Hematopoietic multipotent progenitor cell treated with erythropoietin and hydrocortisone succinate and interleukin-3 and kit ligand, for 15 days (in vitro differentiated cells): ENCODE measurements around the gene JADE1.

Experiments used
- DNase-seq: peaks from one replicate; pipeline ENCODE4 v3.0.0-alpha.2; 2015; ENCODE audit warnings: low spot score

JADE1 gene

DNA sequence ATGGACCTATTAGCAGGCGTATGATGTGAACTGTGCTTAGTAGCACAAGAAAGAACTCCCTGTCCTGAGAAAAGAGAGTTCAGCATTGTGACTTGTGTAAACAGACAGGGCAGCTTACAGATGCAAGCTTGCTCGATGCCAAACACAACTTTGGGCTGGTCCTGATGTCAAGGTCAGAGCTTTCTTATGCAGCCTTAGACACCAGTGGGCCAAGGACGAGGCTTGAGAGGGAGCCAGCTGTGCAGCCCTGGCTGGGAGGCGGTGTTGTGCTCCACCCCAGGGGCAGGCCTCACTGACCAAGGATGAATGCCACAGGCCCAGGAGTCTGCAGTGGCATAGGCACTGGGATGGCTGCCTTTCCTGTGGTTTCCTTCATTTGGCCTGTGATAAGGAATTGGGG is 35.4 kb downstream of the JADE1 start:
- no peak for DNase-seq

DNA sequence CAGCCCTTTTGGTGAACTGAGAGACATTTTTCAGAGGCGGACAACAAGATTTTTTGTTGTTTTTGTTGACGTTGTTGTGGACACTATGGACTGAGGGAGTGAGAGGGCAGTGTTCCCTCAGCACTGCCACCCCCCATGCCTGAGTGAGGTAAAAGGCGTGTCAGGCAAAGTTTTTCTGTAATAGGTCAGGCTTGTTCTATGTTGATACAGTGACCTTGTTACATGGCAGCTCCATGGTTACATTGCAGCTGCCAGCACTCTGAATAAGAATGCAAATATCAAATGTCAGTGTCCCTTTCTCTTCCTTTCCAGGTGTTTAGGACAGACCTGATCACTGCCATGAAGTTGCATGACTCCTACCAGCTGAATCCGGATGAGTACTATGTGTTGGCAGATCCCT is 36.6 kb downstream of the JADE1 start:
- DNase-seq: no peak

DNA sequence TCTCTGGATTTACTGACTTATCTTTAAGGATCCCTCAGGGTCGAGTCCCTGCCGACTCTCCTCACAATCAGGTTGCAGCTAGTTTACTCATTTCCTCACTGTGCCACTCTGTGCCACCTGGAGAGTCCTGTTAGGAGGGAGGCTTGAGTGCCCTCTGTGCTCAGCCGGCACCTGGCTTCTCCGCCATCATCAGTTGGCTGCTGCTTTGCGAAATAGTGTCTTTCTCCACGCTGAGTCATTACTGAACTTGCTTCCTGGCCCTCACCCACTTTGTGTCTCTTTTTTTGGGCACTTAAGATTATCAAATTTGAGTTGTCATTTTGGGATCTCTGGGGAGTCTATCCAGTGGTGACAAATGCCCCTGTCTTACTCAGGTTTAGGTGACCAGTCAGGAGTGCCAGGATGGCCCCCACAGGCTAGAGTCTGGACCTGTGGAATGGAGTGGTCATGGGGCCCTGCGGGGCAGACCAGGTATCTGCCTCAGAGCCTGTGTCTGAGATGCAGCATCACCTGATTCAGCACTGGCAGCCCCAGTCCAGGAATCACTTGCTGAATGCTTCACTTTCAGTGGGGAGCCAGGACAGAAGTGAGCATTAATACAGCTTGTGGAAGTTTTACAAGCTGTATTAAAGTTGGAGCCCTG is 37.7 kb downstream of the JADE1 start:
- DNase-seq: no peak

DNA sequence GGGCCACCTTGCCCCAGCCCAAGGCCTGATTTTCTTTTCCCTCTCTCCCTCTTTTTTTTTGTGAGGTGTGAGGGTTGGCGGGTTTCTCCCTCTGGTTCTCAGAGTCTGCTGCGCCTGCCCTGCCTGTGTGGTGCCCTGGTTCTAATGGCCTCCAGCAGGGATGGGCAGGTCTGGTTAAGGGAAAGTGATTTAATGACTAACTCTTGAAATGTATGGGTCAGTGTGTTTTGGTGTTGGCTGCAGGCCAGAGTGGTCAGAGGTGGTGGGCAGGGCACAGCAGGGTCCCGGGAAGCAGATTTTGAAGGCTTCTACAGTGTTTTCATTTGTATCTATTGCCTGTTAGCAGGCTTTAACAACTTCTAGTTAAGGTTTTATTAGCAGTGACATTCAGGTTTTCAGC is 39.0 kb downstream of the JADE1 start:
- no peak for DNase-seq

DNA sequence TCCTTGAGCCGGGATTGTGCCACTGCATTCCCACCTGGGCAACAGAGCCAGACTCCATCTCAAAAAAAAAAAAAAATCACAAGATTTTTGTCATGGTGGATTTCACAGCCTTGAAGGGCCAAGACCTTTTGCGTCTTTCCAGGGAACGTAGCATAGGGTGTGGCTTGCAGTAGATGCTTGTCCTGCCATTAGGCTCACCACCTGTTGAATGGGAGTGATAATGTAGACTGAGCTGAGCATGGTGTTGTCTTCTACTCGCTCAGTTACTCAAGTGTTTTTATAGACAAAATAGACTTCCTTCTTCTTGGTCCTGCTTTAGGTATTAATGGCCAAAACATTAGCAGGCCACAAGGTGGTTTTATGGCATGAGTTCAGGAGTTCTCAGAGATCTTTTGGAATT is 40.8 kb downstream of the JADE1 start:
- no peak for DNase-seq

DNA sequence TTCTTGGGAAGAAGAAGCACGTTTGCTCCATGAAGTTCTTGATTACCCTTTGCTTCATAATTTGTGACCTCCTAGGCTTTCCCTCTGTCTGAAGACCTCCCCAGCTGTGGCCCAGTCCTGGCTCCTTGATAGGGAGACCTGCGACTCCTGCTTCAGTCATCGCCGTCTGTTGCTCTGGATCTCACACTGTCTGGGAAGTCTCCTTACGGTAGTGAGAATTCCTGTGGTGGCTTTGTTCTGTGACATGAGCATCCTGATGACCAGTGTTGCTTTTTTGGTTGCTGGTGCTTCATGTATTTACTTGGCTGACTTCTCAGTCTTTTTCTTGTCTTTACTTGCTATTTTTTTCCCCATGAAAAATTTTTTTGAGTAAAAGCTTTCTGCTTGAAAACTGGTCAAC is 44.2 kb downstream of the JADE1 start:
- DNase-seq: no peak

DNA sequence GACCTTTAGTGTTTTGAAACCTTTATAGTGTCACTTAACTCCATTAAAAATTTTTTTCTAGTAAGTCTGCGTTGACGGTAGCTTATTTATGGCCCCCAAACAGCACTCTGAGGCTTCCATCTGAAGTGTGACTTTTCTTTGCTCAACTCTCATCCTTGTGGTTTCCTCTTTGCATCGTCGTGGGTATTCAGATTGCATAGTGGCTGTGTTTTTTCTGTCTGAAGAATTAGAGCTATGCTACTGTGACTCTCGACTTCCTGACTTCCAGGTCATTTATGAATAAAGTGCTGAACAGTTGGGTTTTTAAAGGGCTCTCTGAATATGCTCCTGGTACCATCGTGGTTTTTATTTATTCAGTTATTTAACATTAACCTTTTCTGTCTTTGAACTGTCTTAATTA is 44.9 kb downstream of the JADE1 start:
- DNase-seq: no peak

DNA sequence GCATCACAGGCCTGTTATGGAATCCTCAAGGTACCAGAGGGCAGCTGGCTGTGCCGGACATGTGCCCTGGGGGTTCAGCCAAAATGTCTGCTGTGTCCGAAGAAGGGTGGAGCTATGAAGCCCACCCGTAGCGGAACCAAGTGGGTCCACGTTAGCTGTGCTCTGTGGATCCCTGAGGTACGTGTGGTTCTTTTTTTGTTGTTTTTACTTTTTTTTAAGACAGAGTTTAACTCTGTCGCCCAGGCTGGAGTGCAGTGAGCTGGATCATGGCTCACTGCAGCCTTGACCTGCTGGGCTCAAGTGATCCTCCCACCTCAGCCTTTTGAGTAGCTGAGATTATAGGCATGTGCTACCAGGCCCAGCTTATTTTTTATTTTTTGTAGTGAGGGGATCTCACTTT is 46.1 kb downstream of the JADE1 start:
- no peak for DNase-seq

DNA sequence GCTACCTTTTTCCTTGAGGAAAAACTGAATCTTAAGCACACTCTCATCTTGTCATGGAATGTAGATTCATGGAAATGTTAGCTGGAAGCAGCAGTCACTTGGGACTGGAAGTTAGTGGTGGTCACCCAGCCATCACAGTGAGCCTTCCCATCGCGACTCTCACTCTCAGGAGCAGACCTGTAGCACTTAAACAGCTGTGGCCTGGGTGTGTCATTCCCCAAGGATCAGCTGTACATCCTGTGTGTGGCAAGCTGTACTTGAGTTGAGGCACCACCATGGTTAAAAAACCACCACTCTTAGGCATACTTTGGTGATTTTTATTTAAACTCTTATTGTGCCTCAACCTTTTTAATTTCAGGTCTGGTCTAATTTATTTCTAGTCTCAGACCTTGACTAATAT is 46.7 kb downstream of the JADE1 start:
- DNase-seq: no peak

DNA sequence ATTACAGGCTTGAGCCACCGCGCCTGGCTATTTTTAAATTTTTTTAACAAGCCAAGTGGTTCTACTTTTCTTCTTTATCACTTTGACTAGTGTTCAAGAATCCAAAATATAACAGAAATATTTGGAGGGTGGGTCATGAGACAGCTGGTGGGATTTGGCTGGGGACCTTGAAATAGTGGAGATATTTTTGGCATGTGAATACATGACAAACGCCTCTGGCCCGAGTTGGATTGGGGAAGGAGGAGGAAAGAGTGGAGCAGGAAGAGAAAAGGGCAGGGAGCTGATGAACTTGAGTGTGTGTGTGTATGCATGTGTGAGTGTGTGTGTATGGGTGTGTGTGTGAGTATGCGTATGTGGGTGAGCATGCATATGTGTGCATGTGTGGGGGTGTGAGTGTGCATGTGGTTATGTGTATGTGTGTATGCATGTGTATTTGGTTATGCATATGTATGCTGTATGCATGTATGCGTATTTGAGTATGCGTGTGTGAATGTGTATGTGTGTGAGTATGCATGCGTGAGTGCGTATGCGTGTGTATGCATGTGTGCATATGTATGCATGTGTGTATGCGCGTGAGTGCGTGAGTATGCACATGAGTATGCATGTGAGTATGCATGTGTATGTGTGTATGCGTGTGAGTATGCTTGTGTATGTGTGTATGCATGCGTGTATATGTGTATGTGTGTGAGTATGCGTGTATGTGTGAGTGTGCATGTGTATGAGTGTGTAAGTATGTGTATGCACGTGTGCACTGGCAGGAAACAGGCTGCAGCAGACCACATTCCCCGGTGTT is 49.6 kb downstream of the JADE1 start:
- no peak for DNase-seq

DNA sequence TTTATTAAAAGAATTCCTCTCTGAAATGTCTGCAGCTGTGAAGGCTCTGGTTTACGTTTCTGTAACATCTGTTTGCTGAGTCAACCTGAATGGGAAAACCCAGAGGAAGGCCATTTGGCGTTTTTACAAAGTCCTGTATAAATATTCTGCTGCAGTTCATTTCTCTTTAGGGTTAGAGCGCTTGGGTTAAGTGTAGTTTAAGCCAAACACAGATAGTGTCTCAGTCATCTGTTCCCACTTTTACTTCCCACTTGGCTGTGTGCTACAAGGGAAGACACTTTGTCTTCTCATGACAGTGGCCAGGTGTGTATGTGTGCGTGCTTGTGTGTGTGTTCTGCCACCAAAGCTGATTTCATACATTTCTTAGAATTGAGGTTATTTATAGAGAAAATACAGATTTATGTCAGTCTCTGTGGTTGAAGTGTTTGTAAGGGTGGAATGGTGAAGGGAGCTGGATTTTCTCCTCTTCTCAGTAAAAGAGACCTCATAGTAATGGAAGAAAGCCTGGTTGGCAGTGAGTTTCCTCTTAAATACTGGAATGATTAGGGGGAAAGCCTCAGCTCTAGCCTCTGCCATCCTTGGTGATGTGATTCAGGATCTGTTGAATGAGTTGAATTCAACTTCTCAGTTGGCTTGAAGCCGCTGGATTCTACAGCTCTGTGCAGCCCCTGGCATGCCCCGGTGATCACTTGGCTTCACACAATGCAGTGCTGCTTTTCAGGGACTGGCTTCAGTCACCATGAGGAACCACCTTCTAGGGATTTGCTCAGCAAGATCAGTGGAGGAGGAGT is 50.6 kb downstream of the JADE1 start:
- DNase-seq: no peak

DNA sequence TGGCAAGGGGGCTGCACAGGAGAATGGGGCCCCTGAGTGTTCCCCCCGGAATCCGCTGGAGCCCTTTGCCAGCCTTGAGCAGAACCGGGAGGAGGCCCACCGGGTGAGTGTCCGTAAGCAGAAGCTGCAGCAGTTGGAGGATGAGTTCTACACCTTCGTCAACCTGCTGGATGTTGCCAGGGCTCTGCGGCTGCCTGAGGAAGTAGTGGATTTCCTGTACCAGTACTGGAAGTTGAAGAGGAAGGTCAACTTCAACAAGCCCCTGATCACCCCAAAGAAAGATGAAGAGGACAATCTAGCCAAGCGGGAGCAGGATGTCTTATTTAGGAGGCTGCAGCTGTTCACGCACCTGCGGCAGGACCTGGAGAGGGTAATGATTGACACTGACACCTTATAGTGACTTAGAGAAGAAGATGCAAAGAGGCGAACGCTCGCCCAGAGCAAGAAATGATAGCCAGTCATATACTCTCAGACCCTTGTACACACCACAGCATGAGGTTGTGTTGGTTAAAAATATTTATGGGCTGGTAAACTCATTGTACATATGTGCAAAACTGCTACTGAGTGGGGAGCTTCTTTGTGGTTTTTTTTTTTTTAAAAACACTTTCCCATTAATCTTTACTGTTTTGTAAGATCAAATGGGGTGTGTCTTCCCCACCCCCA is 52.5 kb downstream of the JADE1 start:
- no peak for DNase-seq

DNA sequence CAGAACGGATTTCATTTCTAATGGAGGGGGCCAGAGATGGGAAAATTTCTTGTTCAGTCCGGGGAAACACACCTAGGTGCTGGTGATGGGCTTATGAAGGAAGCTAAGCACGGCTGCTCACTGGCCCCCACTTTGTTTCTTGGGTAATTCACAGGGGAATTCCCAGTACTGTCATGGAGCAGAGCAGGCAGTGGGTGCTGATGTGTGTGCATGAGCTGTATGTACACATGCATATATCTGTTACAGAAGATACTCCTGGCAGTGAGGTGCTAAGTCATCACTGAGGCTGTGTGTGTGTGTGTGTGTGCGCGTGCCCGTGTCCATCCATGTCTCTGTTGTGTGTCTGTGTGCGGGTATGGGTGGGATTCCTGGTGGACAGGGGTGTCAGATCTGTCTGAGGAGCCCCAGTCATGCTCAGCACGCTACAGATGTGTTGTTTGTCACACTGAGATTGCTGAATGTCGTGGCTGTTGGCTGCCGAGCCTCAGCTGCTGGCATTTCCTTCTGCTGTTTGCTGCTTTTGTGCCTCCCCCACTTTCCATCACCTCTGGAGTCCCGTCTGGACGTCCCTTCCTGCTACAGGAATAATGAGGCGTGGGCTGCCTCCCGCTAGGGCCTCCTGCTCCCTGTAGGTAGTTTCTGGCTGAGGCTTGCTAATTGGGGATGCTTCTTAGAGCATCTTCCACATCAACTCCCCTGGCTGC is 53.3 kb downstream of the JADE1 start:
- no peak for DNase-seq

DNA sequence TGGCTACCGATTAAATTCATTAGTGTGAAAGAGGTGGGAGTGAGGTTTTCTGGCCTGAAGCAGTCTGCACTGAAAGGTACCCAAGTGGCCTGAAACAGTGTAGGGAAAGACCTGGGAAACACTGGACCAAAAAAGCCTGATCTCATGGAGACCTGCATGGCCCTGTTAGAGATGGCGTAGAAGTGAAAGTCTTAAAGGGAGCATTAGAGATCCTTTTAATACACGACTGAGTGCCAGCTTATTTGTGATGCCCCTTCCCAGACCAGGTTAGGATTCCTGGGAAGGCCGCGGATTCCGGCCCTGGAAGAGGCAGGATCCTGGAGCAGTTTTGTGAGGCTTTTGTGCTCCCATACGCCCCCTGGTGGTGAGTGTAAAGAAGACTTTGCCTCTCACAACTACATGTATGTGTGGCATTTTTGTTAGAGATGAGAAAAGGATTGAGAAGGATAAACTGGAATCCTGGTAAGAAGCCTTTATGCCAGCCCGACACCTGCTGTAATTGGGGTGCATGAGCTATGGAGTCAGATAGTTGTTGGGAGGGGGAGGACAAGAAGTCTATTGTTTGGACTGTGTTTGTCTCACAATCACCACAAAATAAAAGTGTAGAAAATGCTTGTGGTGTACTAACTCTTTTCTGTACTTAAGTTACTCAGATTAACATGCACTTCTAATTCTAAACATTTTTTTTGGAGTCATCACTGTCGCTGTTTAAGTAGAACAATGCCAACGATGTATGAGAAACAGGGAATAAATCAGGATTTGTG is 54.0 kb downstream of the JADE1 start:
- peak; percentile 79 for DNase-seq

DNA sequence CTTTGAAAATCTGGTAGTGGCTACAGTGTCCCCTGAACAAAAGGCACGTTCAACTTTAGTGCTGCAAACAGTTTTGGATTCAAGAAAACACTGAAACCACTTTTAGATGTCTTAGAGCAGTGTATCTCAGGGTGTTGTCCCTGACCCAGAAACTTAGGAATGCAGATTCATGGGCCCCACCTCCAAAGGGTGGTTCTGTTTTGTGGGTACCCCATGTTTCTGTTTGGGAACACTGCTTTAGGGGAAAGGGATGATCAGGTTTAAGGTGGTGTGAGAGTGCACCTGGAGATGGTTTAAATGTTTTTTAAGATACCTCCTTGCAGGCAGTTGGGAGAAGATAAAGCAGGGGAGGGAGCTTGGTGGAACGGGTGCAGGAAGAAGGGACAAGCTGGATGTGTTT is 55.6 kb downstream of the JADE1 start:
- DNase-seq: no peak

DNA sequence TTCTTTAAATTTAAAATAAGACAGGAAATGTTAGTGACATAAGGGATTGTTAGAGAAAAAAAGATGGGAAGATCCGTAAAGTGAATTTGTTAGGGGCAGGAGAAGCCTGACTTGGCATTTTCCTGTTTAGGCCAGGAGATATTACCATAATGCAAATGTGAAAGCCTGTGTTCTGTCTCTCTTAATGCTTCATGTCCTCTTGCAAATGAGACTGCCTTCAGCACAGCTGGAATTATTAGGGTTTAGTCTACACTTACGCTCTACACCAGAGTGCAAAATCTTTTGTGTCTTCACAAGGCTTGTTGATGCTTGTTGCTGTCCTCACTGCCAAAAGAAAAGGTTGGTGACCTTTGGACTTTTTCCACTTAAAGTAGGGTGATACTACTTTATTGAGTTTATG is 56.8 kb downstream of the JADE1 start:
- DNase-seq: no peak

DNA sequence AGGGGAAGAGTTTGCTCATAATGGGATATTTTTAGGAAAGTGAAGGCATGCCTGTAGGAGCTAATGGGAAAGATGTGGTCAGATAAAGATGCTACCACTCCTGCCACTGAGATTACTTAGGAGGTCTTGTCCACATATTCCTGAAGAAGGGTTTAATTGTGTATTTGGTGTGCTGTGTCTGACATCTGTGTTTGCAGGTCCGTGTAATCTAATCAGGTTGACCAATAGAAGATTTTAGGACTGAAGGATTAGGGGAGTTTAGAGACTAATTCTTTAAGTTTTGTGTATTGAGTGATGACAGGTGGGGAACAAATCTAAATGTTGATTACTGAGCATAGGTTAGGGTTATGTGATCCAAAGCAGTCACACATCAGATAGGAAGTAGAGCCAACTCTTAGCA is 57.2 kb downstream of the JADE1 start:
- no peak for DNase-seq

DNA sequence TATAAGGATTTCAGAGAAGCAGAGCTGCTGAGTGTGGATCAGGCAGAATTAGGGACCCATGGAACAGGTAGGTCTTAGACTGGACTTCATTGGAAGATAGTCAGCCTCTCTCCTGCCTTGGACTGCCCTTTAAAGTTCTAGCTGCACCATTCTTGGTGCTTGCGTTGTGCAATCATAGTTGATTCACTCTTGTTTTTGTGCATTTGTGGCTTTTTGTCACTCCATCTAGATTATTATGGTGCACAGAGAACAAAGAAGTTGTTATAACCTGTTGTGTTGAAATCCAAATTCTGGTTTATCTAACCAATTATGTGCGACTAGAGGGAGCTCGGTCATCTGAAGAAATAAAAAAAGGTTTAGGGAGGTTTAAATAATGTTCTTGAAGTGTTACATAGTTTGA is 59.3 kb downstream of the JADE1 start:
- no peak for DNase-seq

DNA sequence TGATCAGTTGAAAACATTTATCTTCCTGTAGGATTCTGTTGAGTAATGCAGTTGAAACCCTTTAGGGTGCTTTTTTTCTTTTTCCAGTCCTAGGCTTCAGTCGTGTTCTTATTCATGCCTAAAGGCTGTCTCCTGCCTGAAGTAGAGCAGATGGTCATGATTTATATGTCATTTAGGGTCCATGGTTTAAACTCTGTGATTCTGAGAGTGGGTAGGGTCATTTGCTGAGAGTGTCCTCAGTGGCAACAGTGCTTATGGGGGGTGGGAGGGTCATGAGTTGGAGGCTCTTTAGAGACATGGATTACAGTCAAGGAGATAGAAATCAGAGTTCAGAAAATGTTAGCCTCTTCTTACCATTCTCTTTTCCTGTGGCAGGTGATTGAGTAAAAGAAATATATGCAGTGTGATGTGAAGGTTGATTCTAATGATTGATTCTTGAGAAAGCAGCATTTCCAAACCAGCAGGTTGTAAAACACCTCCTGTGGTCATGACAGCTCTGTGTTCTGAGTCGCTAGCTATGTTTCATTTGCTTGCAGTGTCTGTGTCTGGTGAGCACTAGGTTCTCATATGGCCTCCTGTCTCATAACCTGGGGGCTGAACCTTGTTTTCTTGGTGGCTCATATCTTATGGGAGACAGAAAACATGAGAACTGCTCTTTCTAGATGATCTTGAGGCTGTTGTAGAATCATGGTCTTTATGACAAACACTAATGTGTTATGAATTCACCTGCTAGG is 60.4 kb downstream of the JADE1 start:
- DNase-seq: no peak

DNA sequence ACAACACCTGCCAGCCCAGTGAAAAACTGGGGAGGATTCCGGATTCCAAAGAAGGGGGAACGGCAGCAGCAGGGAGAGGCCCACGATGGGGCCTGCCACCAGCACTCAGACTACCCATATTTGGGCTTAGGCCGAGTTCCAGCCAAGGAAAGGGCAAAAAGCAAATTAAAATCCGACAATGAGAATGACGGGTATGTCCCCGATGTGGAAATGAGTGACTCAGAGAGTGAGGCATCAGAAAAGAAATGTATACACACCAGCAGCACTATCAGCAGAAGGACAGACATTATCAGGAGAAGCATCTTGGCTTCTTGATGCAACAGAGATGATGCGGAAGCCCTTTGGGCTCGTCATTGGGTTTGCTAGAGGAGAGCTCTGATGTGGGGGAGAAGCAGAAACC is 62.4 kb downstream of the JADE1 start:
- DNase-seq: no peak

DNA sequence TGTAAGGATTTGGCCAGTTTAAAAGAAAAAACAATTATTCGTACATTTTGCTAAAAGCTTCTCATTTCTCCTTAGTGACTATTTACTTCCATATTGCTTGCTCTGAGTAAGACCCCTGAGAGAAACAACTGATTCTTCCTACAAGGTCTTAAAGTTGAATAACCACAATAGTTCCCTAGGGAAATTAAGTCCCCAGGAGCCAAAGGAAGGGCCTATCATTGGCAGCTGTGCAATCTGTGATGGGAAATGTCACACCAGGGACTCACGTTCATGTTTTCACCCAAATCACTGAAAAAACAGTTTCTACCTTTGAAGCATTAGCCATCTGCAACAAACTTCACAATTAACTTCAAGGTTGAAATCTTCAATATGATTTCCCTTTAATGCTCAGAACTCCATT is 66.7 kb downstream of the JADE1 start:
- no peak for DNase-seq
